Measurements from ENCODE around the gene RPL7A.

DNA sequence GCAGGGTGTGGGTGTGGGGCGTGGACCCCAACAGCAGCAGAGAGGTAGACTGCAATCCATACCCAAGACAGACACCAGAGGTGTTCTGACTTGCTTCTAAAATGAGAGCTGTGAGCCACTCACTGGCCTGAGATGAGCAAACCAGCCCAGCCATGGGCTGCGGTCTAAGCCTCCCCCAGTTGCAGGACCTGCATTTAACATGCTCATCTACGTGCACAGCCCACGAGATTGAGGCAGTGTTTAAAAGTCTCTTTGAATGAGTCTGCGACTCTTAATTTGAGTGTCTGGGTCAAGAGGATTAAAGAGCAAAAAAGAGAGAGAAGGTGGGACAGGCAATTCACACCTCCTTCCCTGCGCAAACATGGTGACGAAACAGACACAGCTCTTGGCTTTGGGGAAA lies 21.9 kb downstream of the RPL7A start:
- TF ChIP-seq POLR2A (IDR thresholded peaks at IDR 0.05; ENCODE audit: low read depth, low read length) (no peak), POLR2AphosphoS5 (IDR thresholded peaks at IDR 0.05; ENCODE audit: low read depth, low read length) (no peak), SPI1 (IDR thresholded peaks at IDR 0.05; ENCODE audit: low read depth, low read length) (no peak), TAF1 (IDR thresholded peaks at IDR 0.05; ENCODE audit: low read depth, low read length) (no peak)

Measured in GM12891 (cell line).